Chondrocyte (in vitro differentiated cells): ENCODE measurements around the gene DAB2. TPM values are rescaled to one million over a fixed set of nuclear protein-coding genes. Genes with fewer than 3 reads are reported as not detected.

ENCODE experiments used
- DNase-seq: peaks from one replicate; pipeline ENCODE4 v3.0.0; 2021; ENCODE audit warnings: mixed read lengths, low spot score
- H3K27ac Mint-ChIP-seq: one replicate; pipeline ENCODE4 v1.8.0; 2021; ENCODE audit warnings: mild to moderate bottlenecking, moderate library complexity, mixed read lengths; ENCODE audit not compliant: unreplicated experiment
- H3K27me3 Mint-ChIP-seq: 2 replicates; pipeline ENCODE4 v1.8.0; 2021; ENCODE audit warnings: low read depth, mixed read lengths
- H3K36me3 Mint-ChIP-seq: 2 replicates; pipeline ENCODE4 v1.8.0; 2021; ENCODE audit warnings: low read depth, mixed read lengths
- H3K4me1 Mint-ChIP-seq: 2 replicates; pipeline ENCODE4 v1.8.0; 2021; ENCODE audit warnings: low read depth, mild to moderate bottlenecking, mixed read lengths
- H3K4me3 Mint-ChIP-seq: one replicate; pipeline ENCODE4 v1.8.0; 2021; ENCODE audit warnings: mild to moderate bottlenecking, moderate library complexity, mixed read lengths; ENCODE audit not compliant: unreplicated experiment
- H3K9me3 Mint-ChIP-seq: 2 replicates; pipeline ENCODE4 v1.8.0; 2021; ENCODE audit warnings: low read depth, mixed read lengths
- total RNA-seq: library from RNA; stranded (reverse); gene quantifications from 3 replicates; pipeline ENCODE4 v1.2.1, GENCODE V29; 2021
- TF ChIP-seq, protein P1 (sequence below): fragments of 200-600 bp; sonication (generic); IDR thresholded peaks from 2 replicates; pipeline ENCODE4 v1.5.0; 2021; ENCODE audit warnings: antibody characterized with exemption, mild to moderate bottlenecking, moderate library complexity

Gene DAB2
- total RNA-seq, 1 donor from 2014 or later = 82.7 TPM

DNA sequence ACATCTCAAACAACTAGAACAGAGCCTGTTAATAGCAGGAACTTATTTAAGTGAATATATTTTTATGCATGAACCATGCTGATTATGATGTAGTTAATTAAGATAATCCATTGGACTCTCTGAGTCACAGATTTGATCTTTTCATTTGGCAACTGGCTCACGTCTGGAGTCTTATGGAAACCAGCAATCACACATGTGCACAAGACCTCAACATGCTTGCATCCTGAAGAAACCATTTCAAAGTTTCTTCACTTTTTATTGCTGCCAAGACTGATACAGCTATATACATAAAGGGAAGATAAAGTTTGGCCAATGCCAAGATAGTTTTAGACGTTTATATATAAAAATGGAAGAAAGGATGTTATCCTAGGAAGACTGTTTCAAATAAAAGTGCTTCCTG, 47.2 kb downstream of the DAB2 start:
- DNase-seq = no peak
- Mint-ChIP-seq H3K4me3 (no peak overlapping the region), H3K9me3 (no peaks in the 10 kb centered on the region), H3K36me3 (peaks cover 54% of the 10 kb centered on the region), H3K4me1 (peaks cover 4% of the 10 kb centered on the region), H3K27me3 (no peaks in the 10 kb centered on the region), H3K27ac (no peak overlapping the region)
- TF ChIP-seq, protein P1, sequence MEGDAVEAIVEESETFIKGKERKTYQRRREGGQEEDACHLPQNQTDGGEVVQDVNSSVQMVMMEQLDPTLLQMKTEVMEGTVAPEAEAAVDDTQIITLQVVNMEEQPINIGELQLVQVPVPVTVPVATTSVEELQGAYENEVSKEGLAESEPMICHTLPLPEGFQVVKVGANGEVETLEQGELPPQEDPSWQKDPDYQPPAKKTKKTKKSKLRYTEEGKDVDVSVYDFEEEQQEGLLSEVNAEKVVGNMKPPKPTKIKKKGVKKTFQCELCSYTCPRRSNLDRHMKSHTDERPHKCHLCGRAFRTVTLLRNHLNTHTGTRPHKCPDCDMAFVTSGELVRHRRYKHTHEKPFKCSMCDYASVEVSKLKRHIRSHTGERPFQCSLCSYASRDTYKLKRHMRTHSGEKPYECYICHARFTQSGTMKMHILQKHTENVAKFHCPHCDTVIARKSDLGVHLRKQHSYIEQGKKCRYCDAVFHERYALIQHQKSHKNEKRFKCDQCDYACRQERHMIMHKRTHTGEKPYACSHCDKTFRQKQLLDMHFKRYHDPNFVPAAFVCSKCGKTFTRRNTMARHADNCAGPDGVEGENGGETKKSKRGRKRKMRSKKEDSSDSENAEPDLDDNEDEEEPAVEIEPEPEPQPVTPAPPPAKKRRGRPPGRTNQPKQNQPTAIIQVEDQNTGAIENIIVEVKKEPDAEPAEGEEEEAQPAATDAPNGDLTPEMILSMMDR = no peak

DNA sequence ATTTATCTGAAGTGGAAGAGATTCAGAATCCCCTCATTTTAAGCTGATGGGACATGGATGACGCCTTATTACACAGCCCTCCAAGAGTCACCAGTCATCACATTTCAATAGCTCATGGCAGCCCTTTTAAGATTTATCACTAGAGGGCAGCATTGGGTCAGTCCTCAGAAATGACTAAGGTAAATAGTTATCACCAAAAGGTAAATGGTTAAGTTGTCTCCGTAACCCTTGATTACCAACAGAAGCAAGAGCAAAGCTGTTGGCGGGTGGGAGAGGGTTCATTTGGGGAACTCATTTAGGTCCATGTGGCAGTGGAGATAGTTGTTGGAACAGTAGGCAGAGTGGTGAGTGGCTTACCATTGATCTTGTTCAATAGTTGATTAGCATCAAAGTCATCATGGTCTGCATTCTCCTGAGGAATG, 48.5 kb downstream of the DAB2 start:
- Mint-ChIP-seq H3K4me1 (peaks cover 4% of the 10 kb centered on the region), H3K4me3 (no peak overlapping the region), H3K27me3 (no peaks in the 10 kb centered on the region), H3K36me3 (peaks cover 52% of the 10 kb centered on the region), H3K27ac (peak overlapping the region; percentile 74), H3K9me3 (no peaks in the 10 kb centered on the region)
- TF ChIP-seq, protein P1 = peak; percentile 96
- no peak for DNase-seq

DNA sequence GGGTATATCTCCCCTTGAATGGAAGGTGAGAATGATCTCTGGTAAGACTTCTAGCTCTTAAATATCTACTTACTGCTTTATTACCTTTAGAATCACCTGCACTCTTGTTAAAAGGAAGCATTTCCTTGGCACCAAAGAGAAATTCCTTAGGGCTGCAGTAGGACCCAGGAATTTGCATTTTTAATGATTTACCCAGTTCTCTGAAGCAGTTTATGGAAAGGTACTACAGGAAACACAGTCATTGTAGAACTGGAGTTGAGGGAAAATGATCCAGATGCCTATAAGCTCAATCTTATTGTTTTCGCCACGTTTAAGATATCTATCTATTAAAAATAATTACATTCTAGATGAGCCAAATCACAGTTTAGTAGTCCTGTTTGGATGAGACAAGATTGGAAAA, 51.0 kb downstream of the DAB2 start:
- Mint-ChIP-seq H3K36me3 (peaks cover 50% of the 10 kb centered on the region), H3K27me3 (no peaks in the 10 kb centered on the region), H3K9me3 (no peaks in the 10 kb centered on the region), H3K27ac (no peak overlapping the region), H3K4me3 (no peak overlapping the region), H3K4me1 (no peaks in the 10 kb centered on the region)
- DNase-seq = no peak
- TF ChIP-seq, protein P1 = no peak

DNA sequence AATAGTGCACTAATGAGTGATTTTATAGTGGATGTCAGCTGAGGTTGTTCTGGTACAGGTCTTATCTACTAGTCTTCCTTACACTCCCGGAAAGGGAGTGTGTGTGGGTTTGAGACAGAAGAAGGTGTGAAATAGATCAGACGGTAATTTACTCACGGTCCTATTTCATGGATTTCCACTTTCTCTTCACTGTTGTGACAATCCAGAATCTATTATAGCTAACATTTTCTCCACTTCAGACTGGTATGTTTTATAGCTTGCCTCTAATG, 53.5 kb downstream of the DAB2 start:
- H3K4me1 Mint-ChIP-seq = no peaks in the 10 kb centered on the region
- TF ChIP-seq, protein P1 = no peak
- H3K4me3 Mint-ChIP-seq = no peak overlapping the region
- no peaks in the 10 kb centered on the region for H3K27me3 Mint-ChIP-seq
- H3K9me3 Mint-ChIP-seq = no peaks in the 10 kb centered on the region
- no peak for DNase-seq
- H3K27ac Mint-ChIP-seq = no peak overlapping the region
- H3K36me3 Mint-ChIP-seq = peaks cover 41% of the 10 kb centered on the region

DNA sequence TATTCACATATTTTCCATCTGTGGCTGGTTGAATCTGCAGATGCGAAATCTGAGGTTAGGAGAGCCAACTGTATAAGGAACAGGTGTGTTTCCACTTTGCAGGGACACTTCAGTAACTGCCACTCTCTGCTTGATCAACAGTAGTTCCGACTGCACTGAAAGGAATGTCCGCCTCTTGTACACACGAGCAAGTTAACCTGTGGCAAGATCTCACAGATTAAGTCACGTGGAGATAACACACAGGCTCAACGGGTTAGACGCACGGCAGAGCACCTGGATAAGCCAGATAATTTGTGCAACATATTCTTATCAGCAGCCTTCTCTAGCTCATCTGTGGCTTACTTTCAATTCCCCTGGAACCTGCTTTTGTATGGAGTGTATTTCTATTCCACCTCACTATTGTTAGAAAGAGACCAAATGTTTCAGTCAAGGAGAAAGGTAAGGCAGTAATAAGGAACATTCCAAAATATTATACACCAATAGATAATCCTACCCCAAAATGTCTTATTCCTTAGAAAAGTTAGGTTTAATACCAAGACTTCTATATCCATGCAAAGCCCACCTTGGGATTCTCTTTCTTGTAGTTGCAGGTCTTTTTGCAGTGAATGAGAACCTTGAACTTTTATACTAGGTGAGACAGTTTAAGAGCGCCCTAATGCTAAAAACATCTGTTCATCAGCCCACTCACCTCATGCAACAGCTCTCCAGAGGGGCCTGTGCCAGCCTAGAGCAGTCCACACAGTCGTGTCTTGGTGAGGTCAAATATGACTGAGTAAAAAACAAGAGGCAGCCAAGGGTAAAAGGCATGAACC, 54.0 kb downstream of the DAB2 start:
- Mint-ChIP-seq H3K4me3 (no peak overlapping the region), H3K36me3 (peaks cover 39% of the 10 kb centered on the region), H3K27ac (no peak overlapping the region), H3K9me3 (no peaks in the 10 kb centered on the region), H3K4me1 (no peaks in the 10 kb centered on the region), H3K27me3 (no peaks in the 10 kb centered on the region)
- TF ChIP-seq, protein P1 = no peak
- no peak for DNase-seq
